Esophagus muscularis mucosa (tissue), 4 donors: Measurements from ENCODE around the gene TSPAN17. TPM values are rescaled to one million over a fixed set of nuclear protein-coding genes. Genes with fewer than 3 reads are reported as not detected.

ENCODE experiments used
- DNase-seq: peaks from one replicate; pipeline ENCODE4 v3.0.0-alpha.2; 2017; ENCODE audit errors: extremely low spot score
- H3K27ac ChIP-seq, 4 donors: fragments of 200-600 bp; sonication (generic); replicated peaks in 1 of 4; 1 replicate in 3 of 4; 2 replicates in 1 of 4; pipeline ENCODE4 v1.5.1; 2016 to 2019; ENCODE audit warnings: mild to moderate bottlenecking in 1 of 4
- H3K27me3 ChIP-seq, 4 donors: fragments of 200-600 bp; sonication (generic); one replicate each; pipeline versions ENCODE4 v1.5.1 to v1.6.0; 2016 to 2019
- H3K36me3 ChIP-seq, 4 donors: fragments of 200-600 bp; sonication (generic); one replicate each; pipeline ENCODE4 v1.5.1; 2016 to 2019
- H3K4me1 ChIP-seq, 4 donors: fragments of 200-600 bp; sonication (generic); one replicate each; pipeline ENCODE4 v1.5.1; 2016 to 2019
- H3K4me3 ChIP-seq, 4 donors: fragments of 200-600 bp; sonication (generic); 1 replicate in 2 of 4; 2 replicates in 2 of 4; pipeline ENCODE4 v1.5.1; 2016 to 2019; ENCODE audit warnings: mild to moderate bottlenecking in 4 of 4, moderate library complexity in 1 of 4
- H3K9me3 ChIP-seq, 4 donors: fragments of 200-600 bp; sonication (generic); 1 replicate in 3 of 4; 2 replicates in 1 of 4; pipeline ENCODE4 v1.5.1; 2016 to 2019
- CTCF ChIP-seq, 3 experiments: fragments of 200-600 bp in 2 of 3; fragments of 450-650 bp in 1 of 3; sonication (generic) in 2 of 3; IDR thresholded peaks; one replicate each; pipeline ENCODE4 v1.5.1; 2017 to 2019; ENCODE audit warnings: antibody characterized with exemption in 3 of 3, mild to moderate bottlenecking in 2 of 3, moderate library complexity in 1 of 3
- EP300 ChIP-seq: sonication (generic); formaldehyde crosslinking; IDR thresholded peaks from one replicate; pipeline ENCODE4 v1.6.1; 2017; ENCODE audit warnings: antibody characterized with exemption
- POLR2A ChIP-seq: fragments of 450-650 bp; IDR thresholded peaks from one replicate; pipeline ENCODE4 v1.6.1; 2017; ENCODE audit warnings: antibody characterized with exemption, moderate library complexity, mild to moderate bottlenecking, low read depth
- POLR2AphosphoS5 ChIP-seq, 2 donors: sonication (generic); formaldehyde crosslinking; IDR thresholded peaks; one replicate each; pipeline ENCODE4 v1.6.1; 2017; ENCODE audit warnings: antibody characterized with exemption in 2 of 2
- WGBS: methylation state at CpG from one replicate; pipeline ENCODE4 v1.1.5; 2018; 5-methylcytosine and 5-hydroxymethylcytosine counted together
- intact Hi-C: fragments of 100-400 bp; cut with DNase I; formaldehyde crosslinking; loops from one replicate; pipeline ENCODE4 v1.15.1; 2023
- total RNA-seq, 4 donors: library from RNA; depleted of rRNA; stranded (reverse); fragments of >200 nt; gene quantifications; one replicate each; pipeline versions ENCODE4 v1.1.0 to v1.2.1, GENCODE V29; 2016

The TSPAN17 gene
- total RNA-seq, 4 donors from 2014 or later = 8.3 to 18.6 (median 14.8) TPM

DNA sequence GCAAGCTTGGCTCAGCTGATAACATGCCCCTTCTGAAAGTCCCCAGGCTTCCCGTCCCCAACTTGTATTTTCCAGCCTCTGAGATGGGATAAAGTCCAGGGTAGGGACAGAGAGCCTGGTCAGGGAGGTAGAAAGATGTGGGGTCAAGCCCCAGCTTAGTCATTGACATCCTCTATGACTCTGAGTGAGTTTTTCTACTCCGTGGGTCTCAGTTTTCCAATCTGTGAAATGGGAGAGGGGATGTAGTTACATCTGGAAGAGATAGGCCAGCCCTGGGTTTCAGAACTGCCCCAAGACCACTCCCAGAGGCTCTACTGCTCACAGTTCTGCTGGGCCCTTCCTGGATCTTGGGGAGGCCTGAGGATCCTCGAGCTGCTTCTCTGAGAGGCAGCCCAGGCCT lies 40.4 kb upstream of the TSPAN17 start:
- TF ChIP-seq POLR2AphosphoS5 (IDR thresholded peaks at IDR 0.05) (no peak), EP300 (no peak), CTCF (IDR thresholded peaks at IDR 0.05) (no peak), POLR2A (no peak)
- H3K36me3 ChIP-seq = no peaks in the 10 kb centered on the region
- H3K4me1 ChIP-seq = peaks cover 5 to 17% (median 15%) of the 10 kb centered on the region in 4 donors
- peaks cover 0 to 31% (median 0%) of the 10 kb centered on the region in 4 donors for H3K27me3 ChIP-seq
- H3K9me3 ChIP-seq = no peaks in the 10 kb centered on the region
- intact Hi-C loops = no loop called here
- H3K4me3 ChIP-seq = no peak overlapping the region
- no peak overlapping the region for H3K27ac ChIP-seq
- 100% methylated on average over 2 of the region's 3 CpGs for WGBS
- DNase-seq = no peak

DNA sequence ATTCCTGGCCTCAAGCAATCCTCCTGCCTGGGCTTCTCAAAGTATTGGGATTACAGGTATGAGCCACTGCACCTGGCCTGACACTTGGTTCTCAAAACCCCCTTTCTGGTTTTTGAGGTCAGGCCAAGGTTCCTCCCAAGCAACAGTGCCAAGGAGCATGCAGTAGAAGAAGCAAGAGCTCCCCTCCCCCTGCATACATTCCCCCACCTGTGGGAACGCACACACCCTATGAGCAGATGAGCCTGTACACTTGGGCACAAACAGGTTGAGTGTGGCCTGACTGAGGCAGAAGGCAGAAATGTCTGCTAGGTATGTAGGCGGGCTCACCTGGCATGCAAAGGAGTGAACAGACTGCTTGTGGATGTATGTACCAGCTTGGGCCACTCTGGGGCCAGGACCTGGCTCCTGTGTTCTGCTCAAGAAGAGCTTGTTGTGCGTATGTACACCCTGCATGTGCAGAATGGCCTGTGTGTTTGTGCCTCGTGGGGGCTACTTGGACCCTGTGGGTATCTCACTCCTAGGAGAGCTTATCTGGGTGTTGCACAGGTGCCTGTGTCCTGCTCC lies 39.1 kb upstream of the TSPAN17 start:
- Histone ChIP-seq H3K9me3 (no peaks in the 10 kb centered on the region), H3K27me3 (peaks cover 0 to 42% (median under 1%) of the 10 kb centered on the region in 4 donors), H3K36me3 (no peaks in the 10 kb centered on the region), H3K27ac (no peak overlapping the region), H3K4me1 (peaks cover 5 to 17% (median 15%) of the 10 kb centered on the region in 4 donors), H3K4me3 (no peak overlapping the region)
- 93% methylated on average over 3 of the region's 4 CpGs for WGBS
- intact Hi-C loops = no loop called here
- TF ChIP-seq POLR2AphosphoS5 (IDR thresholded peaks at IDR 0.05) (no peak), CTCF (IDR thresholded peaks at IDR 0.05) (no peak), POLR2A (no peak), EP300 (no peak)
- DNase-seq = no peak

DNA sequence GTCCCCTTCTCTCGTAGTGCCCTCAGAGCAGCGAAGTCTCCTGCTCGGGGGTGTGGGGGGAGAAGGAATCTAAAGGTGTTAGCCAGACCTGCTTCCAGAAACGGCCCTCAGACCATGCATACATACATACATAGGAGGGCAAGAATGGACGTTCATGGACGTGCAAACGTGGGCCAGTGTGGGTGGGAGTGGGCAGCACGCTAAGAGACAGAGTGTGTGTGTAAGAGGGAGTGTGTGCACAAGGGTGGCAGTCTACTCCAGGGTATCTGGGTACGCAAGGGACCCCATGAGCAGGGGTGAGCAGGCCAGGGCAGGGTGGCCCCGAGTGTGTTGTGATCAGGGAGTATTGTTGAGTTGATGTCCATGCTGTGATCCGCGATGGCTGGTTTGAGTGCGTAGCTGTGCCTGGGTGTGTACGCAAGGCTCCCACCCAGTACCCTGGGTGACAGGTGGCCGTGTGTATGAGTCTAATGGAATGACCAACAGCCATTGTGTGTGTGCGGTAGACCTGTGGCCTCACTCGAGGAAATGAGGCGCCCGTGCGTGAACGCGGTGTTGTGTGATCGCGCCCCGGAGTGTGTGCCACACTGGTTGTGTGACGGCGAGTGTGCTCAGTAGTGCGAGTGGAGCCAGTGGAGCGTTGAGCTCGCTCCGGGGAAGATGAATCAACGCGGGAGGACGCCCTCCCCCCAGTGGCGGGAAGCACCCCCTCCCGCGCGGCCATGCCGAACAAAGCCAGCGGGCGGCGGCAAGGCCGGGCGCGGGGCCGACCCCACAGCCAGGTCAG lies 38.2 kb upstream of the TSPAN17 start:
- Histone ChIP-seq H3K27me3 (peaks cover 0 to 46% (median 3%) of the 10 kb centered on the region in 4 donors), H3K27ac (no peak overlapping the region), H3K36me3 (no peaks in the 10 kb centered on the region), H3K9me3 (no peaks in the 10 kb centered on the region), H3K4me3 (peak overlapping the region; percentile 61 to 70 (median 66)), H3K4me1 (peaks cover 5 to 17% (median 16%) of the 10 kb centered on the region in 4 donors)
- 39% methylated on average over 37 of the region's 46 CpGs for WGBS
- no peak for TF ChIP-seq POLR2A
- no peak for TF ChIP-seq EP300
- no peak for TF ChIP-seq POLR2AphosphoS5 (IDR thresholded peaks at IDR 0.05)
- no peak for TF ChIP-seq CTCF (IDR thresholded peaks at IDR 0.05)
- intact Hi-C loops = no loop called here
- DNase-seq = no peak

DNA sequence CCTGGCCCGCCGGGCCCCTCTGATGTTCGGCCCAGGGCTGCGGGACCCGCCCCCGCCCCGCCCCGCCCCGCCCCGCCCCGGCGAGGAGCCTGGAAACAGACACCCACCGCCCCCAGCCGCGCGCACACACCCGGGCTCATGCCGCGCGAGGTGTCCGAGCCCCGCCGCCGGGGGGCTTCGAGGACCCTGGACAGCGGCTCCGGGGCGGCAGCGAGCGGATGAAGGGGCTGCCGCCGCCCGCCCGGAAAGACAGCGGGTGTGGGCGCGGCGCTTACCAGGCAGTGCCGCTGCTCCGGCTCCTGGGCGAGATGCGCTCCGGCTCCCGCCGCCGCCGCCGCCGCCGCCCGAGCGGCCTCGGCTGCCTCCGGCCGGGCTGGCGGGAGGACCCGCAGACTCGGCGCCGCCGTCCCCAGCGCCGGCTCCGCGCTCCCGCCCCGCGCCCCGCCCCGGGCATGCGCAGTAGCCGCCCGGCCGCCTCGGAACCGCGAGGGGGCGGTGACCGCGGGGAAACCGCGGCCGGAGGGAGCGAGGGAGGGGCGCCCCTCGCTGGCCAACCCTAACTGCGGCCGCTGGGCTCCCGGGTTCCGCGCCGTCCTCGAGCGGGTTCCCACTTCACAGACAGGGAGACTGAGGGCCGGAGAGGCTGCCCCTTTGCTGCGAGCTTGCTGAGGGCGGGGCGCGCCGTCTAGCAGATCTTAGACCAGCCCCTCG lies 37.4 kb upstream of the TSPAN17 start, which contains the start of gene GPRIN1:
Gene GPRIN1, minus strand, starts transcription at position 433 of the 711 bp plus-strand sequence. CDS start 10,322 bp downstream, outside the sequence.
- TF ChIP-seq EP300 = no peak
- TF ChIP-seq CTCF (IDR thresholded peaks at IDR 0.05) = peak in 1 of 3 experiments; percentile 9
- no peak for TF ChIP-seq POLR2A
- no peak for TF ChIP-seq POLR2AphosphoS5 (IDR thresholded peaks at IDR 0.05)
- Histone ChIP-seq H3K4me1 (peaks cover 5 to 17% (median 16%) of the 10 kb centered on the region in 4 donors), H3K4me3 (peak within 1 kb of the TSS; percentile 61 to 70 (median 66)), H3K36me3 (no peaks in the 10 kb centered on the region), H3K27ac (no peak within 1 kb of the TSS), H3K27me3 (peaks cover 0 to 49% (median 3%) of the 10 kb centered on the region in 4 donors), H3K9me3 (no peaks in the 10 kb centered on the region)
- 0% methylated on average over 14 of the region's 101 CpGs for WGBS
- DNase-seq = no peak
- intact Hi-C loops = no loop called here
